Measurements from ENCODE around the gene PLD4.

DNA sequence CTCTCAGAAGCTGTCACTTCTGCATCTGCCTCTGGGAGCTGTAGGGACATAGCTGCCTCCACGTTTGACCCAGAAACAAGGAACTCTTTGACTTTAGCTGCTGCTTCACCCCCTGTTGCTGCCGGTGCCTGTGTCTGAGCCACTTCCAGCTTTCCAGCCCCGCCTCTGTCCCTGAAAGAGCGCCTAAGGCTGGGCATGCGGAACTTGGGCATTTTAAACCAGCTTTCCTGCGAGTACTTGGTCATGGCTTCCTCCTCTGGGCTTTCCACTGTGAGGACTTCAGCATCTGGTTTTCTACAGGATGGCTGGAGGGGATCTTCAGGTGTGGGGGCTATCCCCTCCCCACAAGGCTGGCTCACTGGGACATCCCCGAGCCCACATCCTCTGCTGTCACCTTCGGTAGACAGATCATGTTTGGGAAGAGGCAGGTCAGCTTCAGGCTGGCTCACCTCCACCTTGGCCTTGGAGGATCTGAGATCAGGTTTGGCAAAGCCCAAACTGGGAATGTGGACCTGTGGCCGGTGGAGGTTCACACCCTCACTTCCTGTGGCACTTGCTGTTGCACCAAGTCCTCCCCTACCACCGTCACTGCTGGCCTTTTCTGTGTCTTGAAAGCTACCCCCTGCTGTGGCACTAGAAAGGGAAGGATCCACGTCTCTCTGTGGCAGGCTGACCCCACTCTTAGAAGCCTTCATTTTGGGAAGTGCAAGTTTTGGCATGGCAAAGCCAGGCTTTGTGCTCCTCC is 15.2 kb downstream of the PLD4 start:
- TF ChIP-seq POLR2A (IDR thresholded peaks at IDR 0.05; ENCODE audit: low read length) (no peak), GATA1 (IDR thresholded peaks at IDR 0.05; ENCODE audit: low read depth, low read length) (no peak)

Measured in erythroblast (primary cell).